ENCODE data around the gene SETD4.

- TF ChIP-seq YY1 (IDR thresholded peaks at IDR 0.05) (no peak), CTCF (IDR thresholded peaks at IDR 0.05; ENCODE audit: low read depth, low read length, missing input control) (no peak), RAD21 (IDR thresholded peaks at IDR 0.05) (no peak)
Measured at GRCh38 chr21:36061445-36061844, 1.1 kb upstream of the SETD4 start.

Data from liver (tissue), 3 donors.